K562 (cell line): Measurements from ENCODE around the gene IFITM2. TPM values are rescaled to one million over a fixed set of nuclear protein-coding genes. Genes with fewer than 3 reads are reported as not detected.

ENCODE experiments used
- ATAC-seq: fragments of 200-7000 bp; cut with Tn5 transposase; 3 replicates; pipeline ENCODE4 v1.9.1; 2020; ENCODE audit warnings: moderate library complexity
- BruUV-seq: library from RNA; stranded (reverse); fragments of 400-500 nt; replicated peaks from 2 replicates; lab custom pipeline; 2021; lab: Mats Ljungman, UMichigan
- CTCF ChIA-PET: fragments of 300-600 bp; formaldehyde crosslinking; extraction: SDS; loops from one replicate; lab custom pipeline; 2021; ENCODE audit warnings: low intra/inter-chr PET ratio; lab: Yijun Ruan, JAX
- POLR2A ChIA-PET: fragments of 300-600, 350-650 bp; sonication (Branson Sonifier 250); formaldehyde crosslinking; extraction: SDS; loops from one replicate; lab custom pipeline; 2021; ENCODE audit warnings: antibody characterized with exemption, inconsistent platforms; lab: Yijun Ruan, JAX
- DNase-seq, 4 experiments: peaks; one replicate each; pipeline versions ENCODE4 v3.0.0 to v3.0.0-alpha.2; 2011 to 2018; ENCODE audit warnings: low spot score in 3 of 4, mixed read lengths in 3 of 4; ENCODE audit errors: extremely low read depth in 1 of 4
- FAIRE-seq: peaks from 2 replicates; lab custom pipeline; 2011; peaks lifted over from hg19 to GRCh38; lab: Jason Lieb, UNC
- H2AFZ ChIP-seq: 2 replicates; pipeline ENCODE4 v1.6.0; 2011; ENCODE audit warnings: low read depth, low read length, control low read depth, inconsistent platforms
- H3K27ac ChIP-seq: fragments of 200-600 bp; 3 replicates; pipeline ENCODE4 v1.8.0; 2011; ENCODE audit warnings: low read depth, mild to moderate bottlenecking, control low read depth, inconsistent platforms, low read length, moderate library complexity, mixed read lengths; ENCODE audit errors: extremely low read depth
- H3K27me3 ChIP-seq, 2 experiments: fragments of 300-600 bp in 1 of 2; 2 replicates in 1 of 2; 3 replicates in 1 of 2; pipeline versions ENCODE4 v1.6.0 to v1.8.0; 2011; ENCODE audit warnings: inconsistent platforms in 2 of 2, low read length in 2 of 2, mild to moderate bottlenecking in 1 of 2, mixed read lengths in 1 of 2, moderate library complexity in 1 of 2; ENCODE audit not compliant: control insufficient read depth in 2 of 2, insufficient read depth in 2 of 2
- H3K36me3 ChIP-seq: fragments of 300-600 bp; 3 replicates; pipeline ENCODE4 v1.8.0; 2011; ENCODE audit warnings: mild to moderate bottlenecking, low read length, inconsistent platforms; ENCODE audit not compliant: control insufficient read depth, insufficient read depth
- H3K4me1 ChIP-seq, 2 experiments: fragments of 200-600 bp in 1 of 2; replicated peaks in 1 of 2; 2 replicates in 1 of 2; 3 replicates in 1 of 2; pipeline versions ENCODE4 v1.5.1 to v1.8.0; 2011; ENCODE audit warnings: inconsistent platforms in 2 of 2, low read length in 2 of 2, mild to moderate bottlenecking in 1 of 2, mixed read lengths in 1 of 2, moderate library complexity in 1 of 2; ENCODE audit not compliant: control insufficient read depth in 2 of 2, insufficient read depth in 2 of 2
- H3K4me2 ChIP-seq: 2 replicates; pipeline ENCODE4 v1.6.1; 2011; ENCODE audit warnings: low read length, control low read depth, inconsistent platforms, mixed read lengths; ENCODE audit not compliant: insufficient read depth
- H3K4me3 ChIP-seq: fragments of 200-600 bp; sonication (generic), shearing (Covaris generic); 2 replicates; pipeline ENCODE4 v1.5.1; 2016; ENCODE audit warnings: control low read depth, inconsistent platforms
- H3K79me2 ChIP-seq: fragments of 200-600 bp; 3 replicates; pipeline ENCODE4 v1.8.0; 2011; ENCODE audit warnings: low read length, inconsistent platforms; ENCODE audit not compliant: control insufficient read depth, insufficient read depth
- H3K9ac ChIP-seq, 2 experiments: 2 replicates each; pipeline versions ENCODE4 v1.6.0 to v1.6.1; 2011; ENCODE audit warnings: low read depth in 2 of 2, low read length in 2 of 2, control low read depth in 1 of 2, inconsistent platforms in 1 of 2, mild to moderate bottlenecking in 1 of 2, mixed read lengths in 1 of 2; ENCODE audit not compliant: insufficient read depth in 1 of 2
- H3K9me1 ChIP-seq: one replicate; pipeline ENCODE4 v1.6.0; 2011; ENCODE audit warnings: inconsistent platforms, mild to moderate bottlenecking, low read length, moderate library complexity; ENCODE audit not compliant: control insufficient read depth, insufficient read depth
- H3K9me3 ChIP-seq: replicated peaks from 2 replicates; pipeline ENCODE4 v1.5.1; 2011; ENCODE audit warnings: low read depth, low read length, inconsistent platforms; ENCODE audit not compliant: control insufficient read depth, insufficient read depth
- H4K20me1 ChIP-seq: replicated peaks from 2 replicates; pipeline ENCODE4 v1.6.1; 2011; ENCODE audit warnings: low read length, inconsistent platforms, mixed read lengths; ENCODE audit not compliant: control insufficient read depth, insufficient read depth
- CHCHD3 ChIP-seq: fragments of 250-450 bp; sonication (Bioruptor Pico); IDR thresholded peaks from 2 replicates; pipeline ENCODE4 v2.1.2; 2022; ENCODE audit warnings: mild to moderate bottlenecking
- CTBP1 ChIP-seq: fragments of 450-650 bp; IDR thresholded peaks from 2 replicates; pipeline ENCODE4 v1.6.1; 2016; ENCODE audit warnings: borderline replicate concordance
- HDGF ChIP-seq: fragments of 450-650 bp; IDR thresholded peaks from 2 replicates; pipeline ENCODE4 v1.6.1; 2016
- MLLT1 ChIP-seq, 2 experiments: fragments of 450-650 bp; IDR thresholded peaks; 2 replicates each; pipeline ENCODE4 v1.6.1; 2016
- RFX1 ChIP-seq: fragments of 450-650 bp; IDR thresholded peaks from 2 replicates; pipeline ENCODE4 v1.6.1; 2016; ENCODE audit warnings: mild to moderate bottlenecking, moderate library complexity
- WGBS: fragments of 100-300 bp; shearing (Covaris generic); methylation state at CpG from one replicate; pipeline ENCODE4 v1.1.6; 2016; ENCODE audit warnings: low coverage, mixed read lengths; ENCODE audit not compliant: insufficient coverage; ENCODE audit errors: missing lambda C conversion rate; 5-methylcytosine and 5-hydroxymethylcytosine counted together
- in situ Hi-C: fragments of 300-500 bp; cut with MboI; formaldehyde crosslinking; loops from 4 replicates; pipeline ENCODE4 v1.15.0; 2018; ENCODE audit warnings: inconsistent platforms, mixed read lengths
- intact Hi-C: fragments of 100-400 bp; cut with micrococcal nuclease; formaldehyde crosslinking; loops from 2 replicates; pipeline ENCODE4 v1.14.2; 2022
- polyA plus RNA-seq, 8 experiments: library from polyadenylated mRNA; depleted of rRNA in 4 of 8; stranded (reverse) in 5 of 8; unstranded in 3 of 8; fragments of >200 nt; fragmentation: Nextera tagmentation in 2 of 8; fragmentation: Illumina TruSeq in 1 of 8; extraction: Ambion mirVana in 2 of 8; extraction: Trizol in 1 of 8; gene quantifications; 2 replicates each; pipeline versions ENCODE4 v1.2.1 to v1.2.3, GENCODE V29; 2011 to 2014; ENCODE audit warnings: inconsistent platforms in 1 of 8, missing spikeins in 1 of 8
- total RNA-seq, 7 experiments: library from RNA; depleted of rRNA in 6 of 7; stranded (reverse); fragments of >200 nt in 6 of 7; fragmentation: Illumina TruSeq in 2 of 7; extraction: Trizol in 2 of 7; gene quantifications; 2 replicates each; pipeline versions ENCODE4 v1.2.1 to v1.2.3, GENCODE V29; 2011 to 2021; ENCODE audit warnings: low replicate concordance in 1 of 7
- TF ChIP-seq, protein P1 (sequence below), 2 experiments: fragments of 450-650 bp in 1 of 2; sonication (generic) in 1 of 2; formaldehyde crosslinking in 1 of 2; IDR thresholded peaks; 2 replicates each; pipeline versions ENCODE4 v1.7.1 to v1.9.0; 2016 to 2022; ENCODE audit warnings: inconsistent platforms in 1 of 2, mild to moderate bottlenecking in 1 of 2, missing genetic modification reagents in 1 of 2

IFITM2 gene
- total and polyA plus RNA-seq, 9 of the 15 experiments (the other 6 are each of a cell fraction or from before 2014, with no cell fraction given), result 52.8 to 4,872 (median 356) TPM

- Histone ChIP-seq H3K9me1 (no peaks in the 10 kb centered on the region), H2AFZ (peak overlapping the region; percentile 60), H3K9me3 (no peaks in the 10 kb centered on the region), H3K27ac (peak overlapping the region; percentile 87), H3K36me3 (peaks cover 27% of the 10 kb centered on the region; the same call in 1 of the 3 replicates), H3K4me1 (peaks cover 27 to 49% of the 10 kb centered on the region in 2 experiments), H4K20me1 (peaks cover 5% of the 10 kb centered on the region; the same call in 1 of the 2 replicates), H3K4me3 (peak overlapping the region; percentile 17), H3K27me3 (no peaks in the 10 kb centered on the region), H3K4me2 (peak overlapping the region; percentile 95), H3K9ac (peak overlapping the region; percentile 0 to 82; a peak in 3 of 4 replicates), H3K79me2 (peaks cover 78% of the 10 kb centered on the region)
- ATAC-seq (no peak), FAIRE-seq (no peak), DNase-seq (peak in 2 of 4 experiments; percentile 56 to 66)
- 20% methylated on average over 13 of the region's 14 CpGs for WGBS
- no TSS peak for BruUV-seq
- in situ Hi-C loops, result loop anchor here (5.0 kb wide), 1 partner anchor 40 kb away; no protein-coding TSS in a partner anchor
- CTCF ChIA-PET, result no interaction called here
- intact Hi-C loops, result loop anchor here (5.0 kb wide), 1 partner anchor 45 kb away; no protein-coding TSS in a partner anchor
- POLR2A ChIA-PET, result interaction anchor here (0.8 to 2.1 kb wide), 4 partner anchors 12 to 33 kb away, joined by 3 to 9 read pairs (median 5); no protein-coding TSS in a partner anchor
- TF ChIP-seq CHCHD3 (CRISPR knock-in tag), result no peak
- 0 out of 4 replicates have a peak, but pooled peaks of 1 of the 2 experiments have one; percentile 45 for TF ChIP-seq MLLT1 (IDR thresholded peaks at IDR 0.05)
- TF ChIP-seq, protein P1, sequence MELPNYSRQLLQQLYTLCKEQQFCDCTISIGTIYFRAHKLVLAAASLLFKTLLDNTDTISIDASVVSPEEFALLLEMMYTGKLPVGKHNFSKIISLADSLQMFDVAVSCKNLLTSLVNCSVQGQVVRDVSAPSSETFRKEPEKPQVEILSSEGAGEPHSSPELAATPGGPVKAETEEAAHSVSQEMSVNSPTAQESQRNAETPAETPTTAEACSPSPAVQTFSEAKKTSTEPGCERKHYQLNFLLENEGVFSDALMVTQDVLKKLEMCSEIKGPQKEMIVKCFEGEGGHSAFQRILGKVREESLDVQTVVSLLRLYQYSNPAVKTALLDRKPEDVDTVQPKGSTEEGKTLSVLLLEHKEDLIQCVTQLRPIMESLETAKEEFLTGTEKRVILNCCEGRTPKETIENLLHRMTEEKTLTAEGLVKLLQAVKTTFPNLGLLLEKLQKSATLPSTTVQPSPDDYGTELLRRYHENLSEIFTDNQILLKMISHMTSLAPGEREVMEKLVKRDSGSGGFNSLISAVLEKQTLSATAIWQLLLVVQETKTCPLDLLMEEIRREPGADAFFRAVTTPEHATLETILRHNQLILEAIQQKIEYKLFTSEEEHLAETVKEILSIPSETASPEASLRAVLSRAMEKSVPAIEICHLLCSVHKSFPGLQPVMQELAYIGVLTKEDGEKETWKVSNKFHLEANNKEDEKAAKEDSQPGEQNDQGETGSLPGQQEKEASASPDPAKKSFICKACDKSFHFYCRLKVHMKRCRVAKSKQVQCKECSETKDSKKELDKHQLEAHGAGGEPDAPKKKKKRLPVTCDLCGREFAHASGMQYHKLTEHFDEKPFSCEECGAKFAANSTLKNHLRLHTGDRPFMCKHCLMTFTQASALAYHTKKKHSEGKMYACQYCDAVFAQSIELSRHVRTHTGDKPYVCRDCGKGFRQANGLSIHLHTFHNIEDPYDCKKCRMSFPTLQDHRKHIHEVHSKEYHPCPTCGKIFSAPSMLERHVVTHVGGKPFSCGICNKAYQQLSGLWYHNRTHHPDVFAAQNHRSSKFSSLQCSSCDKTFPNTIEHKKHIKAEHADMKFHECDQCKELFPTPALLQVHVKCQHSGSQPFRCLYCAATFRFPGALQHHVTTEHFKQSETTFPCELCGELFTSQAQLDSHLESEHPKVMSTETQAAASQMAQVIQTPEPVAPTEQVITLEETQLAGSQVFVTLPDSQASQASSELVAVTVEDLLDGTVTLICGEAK (IDR thresholded peaks at IDR 0.05), result 0 out of 2 replicates have a peak, but pooled peaks have one; percentile 9
- TF ChIP-seq, protein P1 (CRISPR knock-in tag; IDR thresholded peaks at IDR 0.05), result no peak
- TF ChIP-seq RFX1, result no peak
- TF ChIP-seq HDGF, result 0 out of 2 replicates have a peak, but pooled peaks have one; percentile 32
- peak; percentile 33; the same call in 1 of the 2 replicates for TF ChIP-seq CTBP1
These were observed 4.6 kb downstream of the IFITM2 start for GRCh38 chr11:312092-312816.
